HG02623 (cell line): ENCODE results near the gene ZNF692.
"Not testable (repeated sequence)": the region's sequence is repeated elsewhere in the genome, so short reads cannot be mapped to it uniquely, and the experiment has no call there.

Source experiments
- ATAC-seq: cut with Tn5 transposase; IDR thresholded peaks from one replicate; pipeline ENCODE4 v1.9.1; 2021; ENCODE audit warnings: moderate library complexity; ENCODE audit not compliant: unreplicated experiment

The ZNF692 gene

GRCh38 chr1:248811514-248812490 is 47.1 kb downstream of the ZNF692 start:
- no peak for ATAC-seq

GRCh38 chr1:248810727-248811513 is 48.0 kb downstream of the ZNF692 start:
- ATAC-seq: no peak

- no peak for ATAC-seq
These were observed 48.7 kb downstream of the ZNF692 start for GRCh38 chr1:248810000-248810726.

- no peak for ATAC-seq
These were observed 50.0 kb downstream of the ZNF692 start for GRCh38 chr1:248808876-248809275.

- ATAC-seq: peak; percentile 48
These were observed 51.7 kb downstream of the ZNF692 start for GRCh38 chr1:248807067-248807737.

- no peak for ATAC-seq
These were observed 53.0 kb downstream of the ZNF692 start for GRCh38 chr1:248805876-248806275.

- peak; percentile 88 for ATAC-seq
These were observed 53.9 kb downstream of the ZNF692 start for GRCh38 chr1:248804771-248805681.

- not testable (repeated sequence) for ATAC-seq
These were observed 55.4 kb downstream of the ZNF692 start for GRCh38 chr1:248803501-248803900.

- ATAC-seq: no peak
These were observed 56.4 kb downstream of the ZNF692 start for GRCh38 chr1:248802454-248802853.

GRCh38 chr1:248800459-248800858 is 58.4 kb downstream of the ZNF692 start:
- ATAC-seq: no peak
